ENCODE measurements around the gene LRP1B. TPM values are rescaled to one million over a fixed set of nuclear protein-coding genes. Genes with fewer than 3 reads are reported as not detected.

LRP1B gene
- polyA plus RNA-seq, 1 donor, result 3.7 TPM

DNA sequence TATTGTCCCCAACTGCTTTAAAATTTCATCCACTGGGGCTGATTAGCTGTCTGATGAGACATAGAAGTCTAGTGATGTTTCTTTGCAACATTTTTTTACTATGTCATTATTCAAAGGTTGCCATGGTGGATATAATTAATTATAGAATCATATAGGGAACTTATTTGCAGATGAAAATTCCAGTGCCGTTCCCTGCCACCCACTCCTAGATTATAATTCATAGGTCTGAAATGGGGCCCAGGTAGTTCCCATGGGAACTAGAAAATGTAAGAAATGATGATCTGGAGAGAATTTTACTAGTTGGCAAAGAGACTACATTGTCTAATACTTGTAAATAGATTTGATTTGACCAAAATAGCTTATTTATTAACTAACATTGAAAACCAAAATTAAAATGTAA, 1854.2 kb downstream of the LRP1B start:
- DNase-seq, result no peak

DNA sequence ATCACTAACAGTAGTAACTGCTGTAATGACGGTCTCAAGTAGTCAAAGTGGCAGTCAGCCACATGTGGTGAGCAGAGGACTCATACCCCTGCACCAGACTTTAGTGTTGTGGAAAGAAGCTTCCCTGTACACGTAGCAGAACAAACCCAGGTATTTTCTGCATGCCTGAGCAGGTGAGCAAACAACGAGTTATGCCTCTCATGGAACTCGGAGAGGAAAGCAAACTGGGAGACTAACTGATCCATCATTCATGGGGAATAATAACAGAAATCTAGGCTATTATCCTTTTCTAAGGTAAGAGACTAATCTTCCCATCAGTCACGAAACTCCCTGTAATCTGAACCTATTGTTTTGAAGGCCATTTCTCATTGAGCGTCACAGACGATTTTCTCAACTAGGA, 1855.4 kb downstream of the LRP1B start:
- no peak for DNase-seq

GRCh38 chr2:140274891-140275290, 1855.9 kb downstream of the LRP1B start:
- no peak for DNase-seq

DNA sequence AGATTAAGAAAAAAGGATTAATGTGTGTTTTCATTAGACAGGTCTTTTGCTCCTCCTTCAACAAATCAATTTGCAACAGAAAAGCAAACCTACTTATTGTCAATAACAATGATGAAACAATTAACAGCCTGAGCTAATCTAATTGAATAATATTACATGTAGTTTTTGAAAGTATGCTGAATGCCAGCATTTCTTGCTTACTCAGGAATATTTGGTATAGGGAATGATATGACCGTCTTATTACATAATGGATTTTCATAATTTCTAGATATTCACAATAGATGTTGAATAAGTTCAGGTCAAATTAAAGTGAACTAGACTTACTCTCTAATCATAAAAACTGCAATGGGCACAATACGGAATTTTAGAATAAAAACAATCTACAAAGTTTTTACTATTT, 1856.9 kb downstream of the LRP1B start:
- DNase-seq, result no peak

DNA sequence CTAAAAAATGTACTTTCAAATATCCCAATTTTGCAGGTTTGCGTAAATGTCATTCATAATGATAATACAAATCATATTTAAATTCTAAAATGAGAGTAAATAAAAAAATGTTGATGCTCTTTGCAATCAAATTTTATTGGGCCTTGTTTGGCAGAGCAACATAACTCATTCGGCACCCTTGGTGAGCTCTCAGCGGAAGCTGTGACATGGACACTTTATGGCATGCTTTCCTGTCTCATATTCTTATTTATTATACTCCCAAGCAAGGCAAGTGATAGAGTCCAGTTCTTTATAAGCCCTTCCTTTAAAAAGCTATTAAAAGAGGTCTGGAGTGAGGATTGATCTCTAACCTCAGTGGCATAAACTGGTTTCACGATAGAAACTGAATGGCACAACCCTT, 1857.4 kb downstream of the LRP1B start:
- no peak for DNase-seq

- no peak for DNase-seq
Measured at GRCh38 chr2:140270224-140270623, 1860.6 kb downstream of the LRP1B start.

GRCh38 chr2:140269000-140269399, 1861.8 kb downstream of the LRP1B start:
- DNase-seq, result no peak

GRCh38 chr2:140262908-140263307, 1867.9 kb downstream of the LRP1B start:
- no peak for DNase-seq

GRCh38 chr2:140257692-140258300, 1873.0 kb downstream of the LRP1B start:
- DNase-seq, result no peak

DNA sequence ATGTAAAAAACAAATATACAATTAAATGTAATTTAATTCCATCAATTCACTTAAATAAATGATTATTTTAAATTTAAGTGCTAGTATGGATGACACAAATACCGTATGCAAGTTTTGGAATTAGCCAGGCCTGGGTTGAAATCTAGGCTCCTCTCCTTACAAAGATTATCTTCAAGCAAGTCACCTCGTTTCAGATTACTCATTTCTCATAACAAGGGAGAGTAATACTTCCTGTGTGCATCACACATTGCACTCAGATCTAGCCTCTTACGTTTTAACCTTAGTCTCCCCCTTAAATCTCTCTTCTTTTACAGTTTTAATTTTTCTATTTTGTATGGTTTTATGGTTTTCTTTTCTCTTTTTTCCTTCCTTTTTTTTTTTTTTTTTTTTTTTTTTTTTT, 1874.7 kb downstream of the LRP1B start:
- no peak for DNase-seq

- DNase-seq, result no peak
Measured at GRCh38 chr2:140249821-140250220, 1881.0 kb downstream of the LRP1B start.

GRCh38 chr2:140248623-140249022, 1882.2 kb downstream of the LRP1B start:
- DNase-seq, result peak; percentile 45

GRCh38 chr2:140247451-140248195, 1883.2 kb downstream of the LRP1B start:
- no peak for DNase-seq

DNA sequence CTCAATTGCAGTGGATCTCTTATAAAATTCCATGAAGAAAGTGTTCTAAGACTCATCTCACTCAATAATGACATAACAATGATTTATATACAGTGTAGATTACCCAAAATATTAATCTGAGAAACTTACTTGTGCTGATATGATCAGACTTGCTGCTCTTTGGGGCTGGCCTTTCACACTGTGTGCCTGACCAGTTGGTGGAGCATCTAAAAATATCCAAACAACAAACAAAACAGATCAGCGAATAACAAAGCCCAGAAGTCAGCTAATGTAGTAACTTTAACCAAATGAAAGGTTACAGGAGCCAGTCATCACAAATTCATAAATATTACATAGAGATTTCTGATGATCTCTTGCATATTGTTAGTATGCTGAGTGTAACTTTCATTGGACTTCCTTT, 1883.9 kb downstream of the LRP1B start:
- DNase-seq, result no peak

GRCh38 chr2:140246058-140246457, 1884.8 kb downstream of the LRP1B start:
- DNase-seq, result no peak

DNA sequence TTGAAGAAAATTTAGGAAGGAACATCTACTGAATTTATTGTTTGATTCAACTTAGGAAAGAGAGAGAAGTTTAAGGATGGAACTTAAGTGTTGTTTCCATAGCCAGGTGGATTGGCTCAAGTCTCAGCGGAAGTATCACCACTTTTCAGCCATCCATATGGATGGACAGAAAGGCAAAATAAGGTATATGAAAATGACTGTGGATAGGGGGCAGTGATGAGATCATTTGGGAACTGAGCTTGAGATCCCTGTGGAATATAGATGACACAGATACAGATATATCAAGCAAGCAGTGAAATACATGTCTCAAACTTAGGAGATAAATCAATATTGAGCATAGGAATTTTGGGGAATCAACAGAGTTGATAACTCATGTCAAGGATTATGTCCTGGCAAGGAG, 1887.9 kb downstream of the LRP1B start:
- no peak for DNase-seq

DNA sequence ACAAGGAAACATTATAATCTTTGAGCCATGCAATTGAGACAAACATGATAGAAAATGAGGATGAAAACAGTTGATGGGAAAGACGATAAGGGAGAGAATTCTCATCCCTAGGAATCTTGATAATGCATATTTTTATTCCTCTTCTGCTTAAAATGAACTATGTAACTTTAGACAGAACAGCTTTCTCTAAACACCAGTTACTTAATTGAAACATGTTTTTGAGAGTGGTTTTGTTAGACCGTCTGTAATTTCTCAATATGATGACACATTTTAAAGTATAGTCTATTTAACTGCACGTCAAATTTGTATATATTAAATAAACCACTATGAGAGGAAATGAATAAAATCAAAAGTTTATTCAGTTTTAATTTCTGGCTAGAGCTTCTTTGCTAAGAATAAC, 1896.7 kb downstream of the LRP1B start:
- DNase-seq, result no peak

DNA sequence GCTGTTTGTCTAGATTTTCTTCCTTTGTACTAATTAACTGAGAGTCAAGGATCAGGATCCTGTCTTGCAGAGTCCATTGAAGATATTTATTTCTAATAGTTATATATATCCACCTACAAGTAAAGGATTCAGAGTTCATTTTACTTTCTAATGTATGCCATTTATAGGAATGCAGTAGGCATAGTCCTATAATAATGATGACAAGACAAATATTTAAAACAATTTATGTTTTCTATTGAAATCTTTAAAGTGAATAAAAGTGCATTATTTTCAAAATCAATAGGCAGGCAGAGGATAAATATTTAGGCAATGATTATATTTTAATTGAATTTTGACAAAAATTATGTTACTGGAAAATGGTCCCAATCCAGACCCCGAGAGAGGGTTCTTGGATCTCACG, 1919.9 kb downstream of the LRP1B start:
- no peak for DNase-seq

DNA sequence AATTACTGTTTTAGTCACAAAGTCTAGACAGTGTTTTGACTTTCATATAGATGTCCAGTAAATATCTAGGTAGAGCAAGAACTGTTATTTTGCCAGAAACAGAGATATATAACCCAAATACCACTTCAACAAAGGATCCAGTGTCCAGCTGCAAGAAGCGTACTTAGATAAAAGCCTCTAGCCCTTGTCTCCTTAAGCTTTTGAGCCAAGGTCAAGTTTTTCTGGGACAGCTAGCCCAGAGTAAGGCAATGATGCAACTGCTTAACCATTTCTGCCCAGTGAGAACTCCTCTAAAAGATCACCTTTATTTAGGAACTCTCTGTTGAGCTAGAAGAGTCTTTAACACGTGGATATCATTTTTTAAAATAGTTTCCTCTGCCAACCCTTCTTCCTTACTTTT, 1925.7 kb downstream of the LRP1B start:
- DNase-seq, result no peak

- no peak for DNase-seq
Measured at GRCh38 chr2:140203347-140203746, 1927.5 kb downstream of the LRP1B start.

GRCh38 chr2:140201572-140201971, 1929.2 kb downstream of the LRP1B start:
- DNase-seq, result no peak

DNA sequence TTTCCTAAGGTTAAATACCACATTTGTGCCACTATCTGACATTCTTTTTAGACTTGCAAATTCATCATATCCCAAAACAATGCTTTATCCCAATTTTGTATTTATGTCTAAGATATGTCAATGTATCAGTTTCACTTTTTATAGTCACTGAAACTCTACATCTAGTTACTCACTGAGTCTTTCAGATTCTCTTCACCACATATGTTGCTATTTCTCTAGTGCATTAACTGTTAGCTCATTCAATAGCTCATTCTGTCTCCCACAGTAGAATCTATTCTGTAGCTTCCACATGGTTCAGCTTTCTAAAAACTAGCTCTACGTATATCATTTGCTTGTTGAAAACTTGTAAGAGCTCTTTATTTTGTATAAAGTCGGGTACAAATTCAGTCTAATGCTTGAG, 1930.1 kb downstream of the LRP1B start:
- no peak for DNase-seq

- DNase-seq, result no peak
Measured at GRCh38 chr2:140200307-140200706, 1930.5 kb downstream of the LRP1B start.

DNA sequence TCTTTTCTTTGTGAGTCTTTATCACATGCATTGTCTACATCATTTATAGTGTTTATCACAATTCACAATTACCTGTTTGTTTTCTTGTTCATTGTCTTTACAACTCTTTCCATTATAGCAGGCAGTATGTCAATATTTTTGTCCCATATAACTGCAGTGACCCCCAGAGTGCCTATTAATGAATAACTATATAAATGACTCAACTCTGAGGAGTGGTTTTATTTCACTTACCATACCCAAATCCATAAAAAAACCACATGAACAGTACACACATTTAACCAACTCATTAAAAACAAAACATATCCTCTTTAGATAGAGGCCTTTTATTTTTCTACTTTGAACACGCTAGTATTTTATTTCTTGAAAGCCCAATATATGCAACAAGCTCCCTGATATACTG, 1931.5 kb downstream of the LRP1B start:
- no peak for DNase-seq

DNA sequence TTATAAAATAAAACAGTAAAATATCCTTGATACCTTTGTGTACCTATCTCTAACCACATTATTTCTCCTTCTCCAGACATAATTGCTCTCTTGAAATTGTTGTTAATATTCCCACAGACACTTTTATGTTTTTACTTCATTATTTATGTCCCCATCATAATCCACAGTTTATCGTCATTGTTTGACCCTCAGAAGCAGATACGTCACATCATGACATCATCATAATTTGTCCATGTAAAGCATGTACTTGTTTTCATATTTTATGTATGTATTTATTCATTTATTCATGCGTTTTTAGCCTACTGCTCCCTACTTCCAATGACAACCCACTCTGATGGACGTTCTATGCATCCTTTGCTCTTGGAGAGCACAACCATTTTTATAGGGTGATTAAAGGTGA, 1943.7 kb downstream of the LRP1B start:
- DNase-seq, result no peak

Measured in hindlimb muscle (tissue), 1 donor.